MCF 10A (cell line): ENCODE measurements around the gene TCTN2. TPM values are rescaled to one million over a fixed set of nuclear protein-coding genes. Genes with fewer than 3 reads are reported as not detected.

Experiments
- BruUV-seq: library from RNA; stranded (reverse); fragments of 400-500 nt; replicated peaks from 2 replicates; lab custom pipeline; 2021; lab: Mats Ljungman, UMichigan
- CTCF ChIA-PET: fragments of 300-600 bp; sonication (Branson Sonifier 250); formaldehyde crosslinking; extraction: SDS; loops from one replicate; lab custom pipeline; 2021; ENCODE audit warnings: antibody characterized with exemption, inconsistent platforms; lab: Yijun Ruan, JAX
- POLR2A ChIA-PET: fragments of 300-600, 350-650 bp; sonication (Branson Sonifier 250); formaldehyde crosslinking; extraction: SDS; loops from one replicate; lab custom pipeline; 2020; ENCODE audit warnings: antibody characterized with exemption, inconsistent platforms; lab: Yijun Ruan, JAX
- DNase-seq: peaks from one replicate; pipeline ENCODE4 v3.0.0-alpha.2; 2018; ENCODE audit not compliant: unreplicated experiment
- H3K27ac Mint-ChIP-seq: one replicate; pipeline ENCODE4 v1.8.0; 2022; ENCODE audit warnings: mild to moderate bottlenecking, low read depth, mixed read lengths; ENCODE audit not compliant: unreplicated experiment
- H3K27me3 Mint-ChIP-seq: one replicate; pipeline ENCODE4 v1.8.0; 2022; ENCODE audit warnings: mixed read lengths; ENCODE audit not compliant: insufficient read depth, unreplicated experiment
- H3K36me3 Mint-ChIP-seq: one replicate; pipeline ENCODE4 v1.8.0; 2022; ENCODE audit warnings: mild to moderate bottlenecking, moderate library complexity, mixed read lengths; ENCODE audit not compliant: insufficient read depth, unreplicated experiment
- H3K4me1 Mint-ChIP-seq: one replicate; pipeline ENCODE4 v1.8.0; 2022; ENCODE audit warnings: mixed read lengths; ENCODE audit not compliant: insufficient read depth, unreplicated experiment
- H3K4me3 Mint-ChIP-seq: one replicate; pipeline ENCODE4 v1.8.0; 2022; ENCODE audit warnings: mild to moderate bottlenecking, moderate library complexity, mixed read lengths; ENCODE audit not compliant: unreplicated experiment
- H3K9me3 Mint-ChIP-seq: one replicate; pipeline ENCODE4 v1.8.0; 2022; ENCODE audit warnings: mixed read lengths; ENCODE audit not compliant: unreplicated experiment
- CTCF ChIP-seq: fragments of 200-600 bp; IDR thresholded peaks from one replicate; pipeline ENCODE4 v1.8.0; 2022; ENCODE audit warnings: antibody characterized with exemption, mild to moderate bottlenecking; ENCODE audit not compliant: unreplicated experiment
- intact Hi-C: fragments of 100-400 bp; cut with micrococcal nuclease; formaldehyde crosslinking; loops from 2 replicates; pipeline ENCODE4 v1.14.1; 2022
- total RNA-seq: library from RNA; stranded (reverse); gene quantifications from 2 replicates; pipeline ENCODE4 v1.2.3, GENCODE V29; 2022

Gene TCTN2
- total RNA-seq, 1 experiment from 2014 or later, result 5.0 TPM

- no peak for TF ChIP-seq CTCF
- Mint-ChIP-seq H3K9me3 (no peaks in the 10 kb centered on the region), H3K4me1 (peaks cover 6% of the 10 kb centered on the region), H3K27me3 (no peaks in the 10 kb centered on the region), H3K4me3 (no peak overlapping the region), H3K36me3 (peaks cover 38% of the 10 kb centered on the region), H3K27ac (no peak overlapping the region)
- no peak for DNase-seq
- intact Hi-C loops, result no loop called here
- ChIA-PET CTCF (interaction anchor here (0.6 kb wide), 1 partner anchor 14 kb away, joined by 4 read pairs; no protein-coding TSS in a partner anchor), POLR2A (no interaction called here)
- no TSS peak for BruUV-seq
Measured at GRCh38 chr12:123675436-123675835, 4.5 kb downstream of the TCTN2 start.

GRCh38 chr12:123676616-123677320 lies 5.9 kb downstream of the TCTN2 start:
- Mint-ChIP-seq H3K27ac (no peak overlapping the region), H3K4me1 (peaks cover 4% of the 10 kb centered on the region), H3K4me3 (no peak overlapping the region), H3K36me3 (peaks cover 44% of the 10 kb centered on the region), H3K9me3 (no peaks in the 10 kb centered on the region), H3K27me3 (no peaks in the 10 kb centered on the region)
- no TSS peak for BruUV-seq
- TF ChIP-seq CTCF, result no peak
- ChIA-PET CTCF (no interaction called here), POLR2A (interaction anchor here (0.6 to 0.7 kb wide), 2 partner anchors 81 to 1075 kb away, joined by 3 to 5 read pairs; no protein-coding TSS in a partner anchor)
- intact Hi-C loops, result no loop called here
- DNase-seq, result no peak

GRCh38 chr12:123678981-123679380 lies 8.1 kb downstream of the TCTN2 start:
- CTCF ChIA-PET, result interaction anchor here (0.6 kb wide), 1 partner anchor 38 kb away, joined by 3 read pairs; no protein-coding TSS in a partner anchor
- no TSS peak for BruUV-seq
- intact Hi-C loops, result no loop called here

More at GRCh38 chr12:123678981-123679380, 8.1 kb downstream of the TCTN2 start:
- H3K36me3 Mint-ChIP-seq, result peaks cover 47% of the 10 kb centered on the region
- no peaks in the 10 kb centered on the region for H3K4me1 Mint-ChIP-seq
- POLR2A ChIA-PET, result interaction anchor here (0.8 to 1.1 kb wide), 3 partner anchors 23 to 94 kb away, joined by 3 read pairs; no protein-coding TSS in a partner anchor
- H3K27ac Mint-ChIP-seq, result no peak overlapping the region
- no peak overlapping the region for H3K4me3 Mint-ChIP-seq
- no peaks in the 10 kb centered on the region for H3K9me3 Mint-ChIP-seq
- no peak for TF ChIP-seq CTCF
- H3K27me3 Mint-ChIP-seq, result no peaks in the 10 kb centered on the region
- DNase-seq, result no peak
